GM12878 (cell line): ENCODE measurements around the gene SYNDIG1. TPM values are rescaled to one million over a fixed set of nuclear protein-coding genes. Genes with fewer than 3 reads are reported as not detected.

ENCODE experiments used
- ATAC-seq: fragments of 200-7000 bp; cut with Tn5 transposase; 3 replicates; pipeline ENCODE4 v1.9.1; 2020; ENCODE audit warnings: mild to moderate bottlenecking, moderate library complexity
- BruUV-seq: library from RNA; stranded (reverse); fragments of 400-500 nt; replicated peaks from 2 replicates; lab custom pipeline; 2021; lab: Mats Ljungman, UMichigan
- CTCF ChIA-PET: fragments of 300-600 bp; sonication (Branson Sonifier 250); formaldehyde crosslinking; extraction: SDS; loops from one replicate; lab custom pipeline; 2021; ENCODE audit warnings: inconsistent platforms; lab: Yijun Ruan, JAX
- POLR2A ChIA-PET: fragments of 350-600 bp; formaldehyde crosslinking; extraction: SDS; loops from one replicate; lab custom pipeline; 2021; ENCODE audit warnings: inconsistent platforms; lab: Charles Lee
- RAD21 ChIA-PET: fragments of 300-600 bp; sonication (Branson Sonifier 250); formaldehyde crosslinking; loops from one replicate; lab custom pipeline; 2023; ENCODE audit warnings: antibody characterized with exemption; ENCODE audit not compliant: unreplicated experiment; lab: Charles Lee
- SMC1A ChIA-PET: fragments of 300-600 bp; sonication (Branson Sonifier 250); formaldehyde crosslinking; loops from one replicate; lab custom pipeline; 2023; ENCODE audit not compliant: unreplicated experiment, uncharacterized antibody; lab: Charles Lee
- DNase-seq: peaks from one replicate; pipeline ENCODE4 v3.0.0-alpha.2; 2011; ENCODE audit warnings: low read depth, low spot score
- FAIRE-seq: peaks from 3 replicates; lab custom pipeline; 2011; peaks lifted over from hg19 to GRCh38; lab: Jason Lieb, UNC
- H2AFZ ChIP-seq: 2 replicates; pipeline ENCODE4 v1.6.0; 2011; ENCODE audit warnings: low read depth, low read length, control low read depth; ENCODE audit not compliant: control insufficient read depth
- H3K27ac ChIP-seq: 2 replicates; pipeline ENCODE4 v1.5.1; 2011; ENCODE audit warnings: control low read depth; ENCODE audit not compliant: control insufficient read depth, insufficient read depth
- H3K27me3 ChIP-seq, 2 experiments: replicated peaks in 1 of 2; 2 replicates each; pipeline versions ENCODE4 v1.6.0 to v1.6.1; 2011; ENCODE audit warnings: low read length in 1 of 2; ENCODE audit not compliant: control insufficient read depth in 2 of 2, insufficient read depth in 2 of 2
- H3K36me3 ChIP-seq, 2 experiments: 2 replicates each; pipeline ENCODE4 v1.5.1; 2011; ENCODE audit warnings: low read length in 1 of 2; ENCODE audit not compliant: control insufficient read depth in 2 of 2, insufficient read depth in 2 of 2
- H3K4me1 ChIP-seq: 2 replicates; pipeline ENCODE4 v1.6.1; 2011; ENCODE audit warnings: mild to moderate bottlenecking, low read length, moderate library complexity, mixed read lengths; ENCODE audit not compliant: control insufficient read depth, insufficient read depth
- H3K4me2 ChIP-seq: 2 replicates; pipeline ENCODE4 v1.6.0; 2011; ENCODE audit warnings: control low read depth; ENCODE audit not compliant: control insufficient read depth, insufficient read depth
- H3K4me3 ChIP-seq: fragments of 200-600 bp; sonication (generic); 2 replicates; pipeline ENCODE4 v1.5.1; 2016
- H3K79me2 ChIP-seq: 2 replicates; pipeline ENCODE4 v1.6.0; 2011; ENCODE audit warnings: low read length; ENCODE audit not compliant: control insufficient read depth, insufficient read depth
- H3K9ac ChIP-seq: 2 replicates; pipeline ENCODE4 v1.8.0; 2011; ENCODE audit warnings: low read length, control low read depth, mixed read lengths; ENCODE audit not compliant: control insufficient read depth, insufficient read depth
- H3K9me3 ChIP-seq: replicated peaks from 3 replicates; pipeline ENCODE4 v1.5.1; 2011; ENCODE audit warnings: mild to moderate bottlenecking, low read length; ENCODE audit not compliant: control insufficient read depth, insufficient read depth
- H4K20me1 ChIP-seq: 2 replicates; pipeline ENCODE4 v1.6.0; 2011; ENCODE audit not compliant: control insufficient read depth, insufficient read depth
- MEF2A ChIP-seq: IDR thresholded peaks from 2 replicates; pipeline ENCODE4 v1.6.1; 2011; ENCODE audit warnings: low read depth, mild to moderate bottlenecking, low read length, moderate library complexity; ENCODE audit not compliant: insufficient read depth
- RELA ChIP-seq: fragments of 450-650 bp; IDR thresholded peaks from 2 replicates; pipeline ENCODE4 v1.8.0; 2014; ENCODE audit warnings: borderline replicate concordance; ENCODE audit not compliant: partially characterized antibody
- SIN3A ChIP-seq: IDR thresholded peaks from 2 replicates; pipeline ENCODE4 v1.6.1; 2012; ENCODE audit warnings: low read depth, low read length, improper control_type of control experiment
- SMAD5 ChIP-seq: IDR thresholded peaks from 2 replicates; pipeline ENCODE4 v1.6.1; 2016; ENCODE audit warnings: antibody characterized with exemption, low read depth
- STAT1 ChIP-seq: fragments of 450-650 bp; conservative IDR thresholded peaks from 2 replicates; pipeline ENCODE4 v1.6.1; 2014; ENCODE audit warnings: antibody characterized with exemption, mild to moderate bottlenecking
- WGBS: methylation state at CpG from one replicate; pipeline ENCODE4 v1.1.6; 2016; ENCODE audit warnings: low lambda C conversion rate; ENCODE audit not compliant: insufficient replicate concordance, insufficient coverage; ENCODE audit errors: missing lambda C conversion rate; 5-methylcytosine and 5-hydroxymethylcytosine counted together
- in situ Hi-C: fragments of 300-500 bp; cut with MboI; formaldehyde crosslinking; loops from 9 replicates; pipeline ENCODE4 v1.14.3; 2018; ENCODE audit warnings: mixed read lengths
- intact Hi-C: fragments of 100-400 bp; cut with micrococcal nuclease; formaldehyde crosslinking; loops from one replicate; pipeline ENCODE4 v1.14.2; 2022; ENCODE audit not compliant: unreplicated experiment
- polyA plus RNA-seq, 11 experiments: library from polyadenylated mRNA; depleted of rRNA in 4 of 11; unstranded in 6 of 11; stranded (reverse) in 5 of 11; fragments of >200 nt; fragmentation: Nextera tagmentation in 4 of 11; fragmentation: Illumina TruSeq in 1 of 11; extraction: Ambion mirVana in 4 of 11; extraction: Trizol in 1 of 11; gene quantifications; 1 replicate in 1 of 11; 2 replicates in 10 of 11; pipeline versions ENCODE4 v1.2.1 to v1.2.3, GENCODE V29; 2011 to 2016; ENCODE audit warnings: inconsistent platforms in 2 of 11, missing spikeins in 2 of 11, low read depth in 1 of 11
- total RNA-seq, 4 experiments: library from RNA; depleted of rRNA in 3 of 4; stranded (reverse); fragments of >200 nt in 3 of 4; fragmentation: Illumina TruSeq in 1 of 4; extraction: Trizol in 1 of 4; gene quantifications; 2 replicates each; pipeline versions ENCODE4 v1.2.1 to v1.2.3, GENCODE V29; 2013 to 2021
- TF ChIP-seq, protein P1 (sequence below): fragments of 450-650 bp; IDR thresholded peaks from 2 replicates; pipeline ENCODE4 v1.6.1; 2018; ENCODE audit warnings: borderline replicate concordance, mild to moderate bottlenecking; ENCODE audit not compliant: partially characterized antibody
- TF ChIP-seq, protein P2 (sequence below): fragments of 450-650 bp; IDR thresholded peaks from 2 replicates; pipeline ENCODE4 v1.6.1; 2017; ENCODE audit warnings: mild to moderate bottlenecking

Gene SYNDIG1
- total and polyA plus RNA-seq, 10 of the 15 experiments (the other 5 are each of a cell fraction or from before 2014, with no cell fraction given), result not detected

DNA sequence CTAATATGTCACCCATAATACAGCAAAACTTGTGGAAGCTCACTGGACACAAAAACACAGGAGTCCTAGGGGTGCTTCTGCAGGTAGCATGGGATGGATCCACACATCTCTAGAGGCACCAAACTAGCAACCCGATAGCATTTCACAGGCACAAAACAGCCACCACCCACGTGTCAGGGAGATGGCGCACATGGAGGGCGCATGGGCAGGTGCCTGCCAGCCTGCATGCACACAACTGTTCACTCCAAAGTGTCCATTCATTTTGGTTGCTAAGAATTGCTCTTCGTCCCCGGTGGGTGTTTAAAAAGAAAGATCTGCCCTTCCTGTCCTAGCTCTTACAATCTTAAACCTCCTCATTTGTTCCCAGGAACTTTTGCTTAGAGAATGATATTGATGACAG is 171.3 kb downstream of the SYNDIG1 start:
- no peak overlapping the region for H3K27ac ChIP-seq
- no peak for DNase-seq
- no peak for ATAC-seq
- H2AFZ ChIP-seq, result no peak overlapping the region
- intact Hi-C loops (no loop called here), in situ Hi-C loops (no loop called here)
- no peaks in the 10 kb centered on the region for H3K9me3 ChIP-seq
- ChIA-PET CTCF (no interaction called here), RAD21 (interaction anchor here (1.2 kb wide), 1 partner anchor 9 kb away, joined by 4 read pairs; no protein-coding TSS in a partner anchor), SMC1A (no interaction called here), POLR2A (no interaction called here)
- no peaks in the 10 kb centered on the region for H4K20me1 ChIP-seq
- FAIRE-seq, result no peak
- no peak overlapping the region for H3K4me3 ChIP-seq
- no peak overlapping the region for H3K4me2 ChIP-seq
- H3K9ac ChIP-seq, result no peak overlapping the region
- H3K79me2 ChIP-seq, result no peaks in the 10 kb centered on the region
- WGBS, result 54% methylated on average over 6 of the region's 6 CpGs
- H3K36me3 ChIP-seq, result no peaks in the 10 kb centered on the region
- peaks cover 0 to 4% of the 10 kb centered on the region in 2 experiments; a peak in 2 of 4 replicates for H3K27me3 ChIP-seq
- no TSS peak for BruUV-seq
- TF ChIP-seq, protein P1, sequence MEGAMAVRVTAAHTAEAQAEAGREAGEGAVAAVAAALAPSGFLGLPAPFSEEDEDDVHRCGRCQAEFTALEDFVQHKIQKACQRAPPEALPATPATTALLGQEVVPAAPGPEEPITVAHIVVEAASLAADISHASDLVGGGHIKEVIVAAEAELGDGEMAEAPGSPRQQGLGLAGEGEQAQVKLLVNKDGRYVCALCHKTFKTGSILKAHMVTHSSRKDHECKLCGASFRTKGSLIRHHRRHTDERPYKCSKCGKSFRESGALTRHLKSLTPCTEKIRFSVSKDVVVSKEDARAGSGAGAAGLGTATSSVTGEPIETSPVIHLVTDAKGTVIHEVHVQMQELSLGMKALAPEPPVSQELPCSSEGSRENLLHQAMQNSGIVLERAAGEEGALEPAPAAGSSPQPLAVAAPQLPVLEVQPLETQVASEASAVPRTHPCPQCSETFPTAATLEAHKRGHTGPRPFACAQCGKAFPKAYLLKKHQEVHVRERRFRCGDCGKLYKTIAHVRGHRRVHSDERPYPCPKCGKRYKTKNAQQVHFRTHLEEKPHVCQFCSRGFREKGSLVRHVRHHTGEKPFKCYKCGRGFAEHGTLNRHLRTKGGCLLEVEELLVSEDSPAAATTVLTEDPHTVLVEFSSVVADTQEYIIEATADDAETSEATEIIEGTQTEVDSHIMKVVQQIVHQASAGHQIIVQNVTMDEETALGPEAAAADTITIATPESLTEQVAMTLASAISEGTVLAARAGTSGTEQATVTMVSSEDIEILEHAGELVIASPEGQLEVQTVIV, result no peak
- TF ChIP-seq MEF2A (no peak), SMAD5 (no peak), SIN3A (no peak), RELA (no peak), STAT1 (no peak)
- TF ChIP-seq, protein P2, sequence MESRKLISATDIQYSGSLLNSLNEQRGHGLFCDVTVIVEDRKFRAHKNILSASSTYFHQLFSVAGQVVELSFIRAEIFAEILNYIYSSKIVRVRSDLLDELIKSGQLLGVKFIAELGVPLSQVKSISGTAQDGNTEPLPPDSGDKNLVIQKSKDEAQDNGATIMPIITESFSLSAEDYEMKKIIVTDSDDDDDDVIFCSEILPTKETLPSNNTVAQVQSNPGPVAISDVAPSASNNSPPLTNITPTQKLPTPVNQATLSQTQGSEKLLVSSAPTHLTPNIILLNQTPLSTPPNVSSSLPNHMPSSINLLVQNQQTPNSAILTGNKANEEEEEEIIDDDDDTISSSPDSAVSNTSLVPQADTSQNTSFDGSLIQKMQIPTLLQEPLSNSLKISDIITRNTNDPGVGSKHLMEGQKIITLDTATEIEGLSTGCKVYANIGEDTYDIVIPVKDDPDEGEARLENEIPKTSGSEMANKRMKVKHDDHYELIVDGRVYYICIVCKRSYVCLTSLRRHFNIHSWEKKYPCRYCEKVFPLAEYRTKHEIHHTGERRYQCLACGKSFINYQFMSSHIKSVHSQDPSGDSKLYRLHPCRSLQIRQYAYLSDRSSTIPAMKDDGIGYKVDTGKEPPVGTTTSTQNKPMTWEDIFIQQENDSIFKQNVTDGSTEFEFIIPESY, result no peak
- H3K4me1 ChIP-seq, result no peaks in the 10 kb centered on the region
